SH-SY5Y (cell line): Measurements from ENCODE around the gene TERT.

ENCODE experiments used
- GATA2 ChIP-seq: IDR thresholded peaks from 2 replicates; pipeline ENCODE4 v1.6.1; 2011; ENCODE audit warnings: mild to moderate bottlenecking, low read depth, low read length
- GATA3 ChIP-seq: IDR thresholded peaks from 2 replicates; pipeline ENCODE4 v1.6.1; 2011; ENCODE audit warnings: low read depth, mild to moderate bottlenecking, low read length, moderate library complexity

- TF ChIP-seq GATA3 (no peak), GATA2 (no peak)
These were observed 20.4 kb downstream of the TERT start for GRCh38 chr5:1274471-1274870.
